Stomach smooth muscle (tissue), 2 donors: Measurements from ENCODE around the gene CDK11B.
"Not testable (repeated sequence)": the region's sequence is repeated elsewhere in the genome, so short reads cannot be mapped to it uniquely, and the experiment has no call there.

Source experiments
- H3K27ac ChIP-seq: one replicate; pipeline ENCODE4 v1.7.0; 2013; ENCODE audit warnings: mild to moderate bottlenecking, low read length, inconsistent platforms
- H3K27me3 ChIP-seq, 2 donors: one replicate each; pipeline ENCODE4 v1.7.0; 2013; ENCODE audit warnings: low read length in 2 of 2; ENCODE audit not compliant: insufficient read depth in 2 of 2, control insufficient read depth in 1 of 2
- H3K36me3 ChIP-seq, 2 donors: one replicate each; pipeline ENCODE4 v1.7.0; 2013; ENCODE audit warnings: low read length in 2 of 2; ENCODE audit not compliant: control insufficient read depth in 2 of 2, insufficient read depth in 2 of 2
- H3K4me1 ChIP-seq: one replicate; pipeline ENCODE4 v1.7.0; 2013; ENCODE audit warnings: low read length; ENCODE audit not compliant: control insufficient read depth, insufficient read depth
- H3K4me3 ChIP-seq, 2 donors: one replicate each; pipeline ENCODE4 v1.7.0; 2013; ENCODE audit warnings: low read length in 2 of 2
- H3K9ac ChIP-seq, 2 donors: one replicate each; pipeline ENCODE4 v1.7.0; 2013; ENCODE audit warnings: low read length in 2 of 2, mild to moderate bottlenecking in 1 of 2
- H3K9me3 ChIP-seq, 2 donors: one replicate each; pipeline ENCODE4 v1.7.0; 2013; ENCODE audit warnings: low read length in 2 of 2; ENCODE audit not compliant: control insufficient read depth in 2 of 2
- donor health status: healthy.
- donor health status: Pancreatic carcinoma.

The CDK11B gene

GRCh38 chr1:1697358-1698183 lies 38.8 kb upstream of the CDK11B start:
- H3K9me3 ChIP-seq, H3K36me3 ChIP-seq, H3K9ac ChIP-seq, H3K27ac ChIP-seq, H3K27me3 ChIP-seq, H3K4me1 ChIP-seq, H3K4me3 ChIP-seq: not testable (repeated sequence)

- not testable (repeated sequence) for H3K27me3 ChIP-seq, H3K4me3 ChIP-seq, H3K9me3 ChIP-seq, H3K4me1 ChIP-seq, H3K9ac ChIP-seq, H3K36me3 ChIP-seq, H3K27ac ChIP-seq
Measured at GRCh38 chr1:1696431-1697357, 37.9 kb upstream of the CDK11B start.

GRCh38 chr1:1692714-1693647 lies 34.2 kb upstream of the CDK11B start, which contains the start of gene SLC35E2B:
TSS of gene SLC35E2B (minus strand) at chr1:1692795. CDS start at chr1:1676699, 16,096 bp downstream.
- peak within 1 kb of the TSS in 1 of 2 donors; percentile 66 for H3K4me3 ChIP-seq
- peak within 1 kb of the TSS in 1 of 2 donors; percentile 64 for H3K9ac ChIP-seq
- H3K4me1 ChIP-seq, H3K9me3 ChIP-seq, H3K36me3 ChIP-seq, H3K27me3 ChIP-seq: not testable (repeated sequence)
- peak within 1 kb of the TSS; percentile 84 for H3K27ac ChIP-seq

- Histone ChIP-seq H3K4me3 (peak overlapping the region in 1 of 2 donors; percentile 66), H3K27ac (peak overlapping the region; percentile 84)
- not testable (repeated sequence) for H3K9ac ChIP-seq, H3K9me3 ChIP-seq, H3K36me3 ChIP-seq, H3K27me3 ChIP-seq, H3K4me1 ChIP-seq
Measured at GRCh38 chr1:1692324-1692713, 33.5 kb upstream of the CDK11B start.

GRCh38 chr1:1691443-1691842 lies 32.6 kb upstream of the CDK11B start:
- not testable (repeated sequence) for H3K36me3 ChIP-seq, H3K4me1 ChIP-seq, H3K9me3 ChIP-seq, H3K27ac ChIP-seq, H3K27me3 ChIP-seq, H3K9ac ChIP-seq
- peak overlapping the region in 1 of 2 donors; percentile 47 for H3K4me3 ChIP-seq

GRCh38 chr1:1689526-1689925 lies 30.7 kb upstream of the CDK11B start:
- H3K9ac ChIP-seq, H3K36me3 ChIP-seq, H3K4me3 ChIP-seq, H3K27ac ChIP-seq, H3K9me3 ChIP-seq, H3K4me1 ChIP-seq, H3K27me3 ChIP-seq: not testable (repeated sequence)

- Histone ChIP-seq H3K27me3 (no peaks in the 10 kb centered on the region), H3K36me3 (no peaks in the 10 kb centered on the region), H3K4me3 (no peak overlapping the region), H3K9me3 (no peaks in the 10 kb centered on the region), H3K4me1 (peaks cover 2% of the 10 kb centered on the region), H3K9ac (no peak overlapping the region), H3K27ac (no peak overlapping the region)
Measured at GRCh38 chr1:1687846-1688245, 29.0 kb upstream of the CDK11B start.

GRCh38 chr1:1684031-1684681 lies 25.4 kb upstream of the CDK11B start:
- Histone ChIP-seq H3K9ac (no peak overlapping the region), H3K4me1 (peaks cover 3% of the 10 kb centered on the region), H3K27ac (no peak overlapping the region)

GRCh38 chr1:1683104-1683905 lies 24.5 kb upstream of the CDK11B start:
- Histone ChIP-seq H3K27me3 (no peaks in the 10 kb centered on the region), H3K36me3 (peaks cover 0 to 3% of the 10 kb centered on the region in 2 donors), H3K9me3 (no peaks in the 10 kb centered on the region), H3K27ac (no peak overlapping the region), H3K9ac (no peak overlapping the region), H3K4me1 (peaks cover 11% of the 10 kb centered on the region), H3K4me3 (no peak overlapping the region)

More at GRCh38 chr1:1684031-1684681, 25.4 kb upstream of the CDK11B start:
- no peak overlapping the region for H3K4me3 ChIP-seq
- no peaks in the 10 kb centered on the region for H3K27me3 ChIP-seq
- H3K36me3 ChIP-seq: peaks cover 0 to 3% of the 10 kb centered on the region in 2 donors
- no peaks in the 10 kb centered on the region for H3K9me3 ChIP-seq
